PC-9 (cell line): Measurements from ENCODE around the gene DOC2B. TPM values are rescaled to one million over a fixed set of nuclear protein-coding genes. Genes with fewer than 3 reads are reported as not detected.
A peak's percentile ranks its signal among the peaks of the same experiment; 100 is the strongest.

ENCODE experiments used
- BruUV-seq: library from RNA; stranded (reverse); fragments of 400-500 nt; replicated peaks from 2 replicates; lab custom pipeline; 2021; lab: Mats Ljungman, UMichigan
- CTCF ChIA-PET: fragments of 300-600 bp; sonication (Branson Sonifier 250); formaldehyde crosslinking; loops from one replicate; lab custom pipeline; 2022; ENCODE audit warnings: antibody characterized with exemption; lab: Charles Lee
- POLR2A ChIA-PET: fragments of 300-600 bp; sonication (Branson Sonifier 250); formaldehyde crosslinking; loops from one replicate; lab custom pipeline; 2022; ENCODE audit warnings: antibody characterized with exemption; ENCODE audit not compliant: unreplicated experiment; lab: Charles Lee
- DNase-seq, 2 experiments: peaks; one replicate each; pipeline versions ENCODE4 v3.0.0 to v3.0.0-alpha.2; 2015 to 2022; ENCODE audit warnings: mixed read lengths in 1 of 2
- H2AFZ ChIP-seq: fragments of 200-600 bp; sonication (generic); 2 replicates; pipeline ENCODE4 v1.8.1; 2017; ENCODE audit warnings: antibody characterized with exemption
- H3F3A ChIP-seq: fragments of 200-600 bp; sonication (generic); 2 replicates; pipeline ENCODE4 v1.8.1; 2017; ENCODE audit warnings: antibody characterized with exemption, mild to moderate bottlenecking, low read depth; ENCODE audit not compliant: insufficient read depth
- H3K27ac ChIP-seq: fragments of 200-600 bp; sonication (generic); 2 replicates; pipeline ENCODE4 v1.6.1; 2016; ENCODE audit warnings: mixed run types
- H3K27me3 ChIP-seq: fragments of 200-600 bp; sonication (generic); 2 replicates; pipeline ENCODE4 v1.6.1; 2016; ENCODE audit warnings: low read depth, mixed run types; ENCODE audit not compliant: insufficient read depth
- H3K36me3 ChIP-seq: fragments of 200-600 bp; sonication (generic); 2 replicates; pipeline ENCODE4 v1.6.1; 2016; ENCODE audit warnings: low read depth, mixed run types
- H3K4me1 ChIP-seq: fragments of 200-600 bp; sonication (generic); replicated peaks from 2 replicates; pipeline ENCODE4 v1.6.1; 2016; ENCODE audit warnings: mixed run types; ENCODE audit not compliant: insufficient read depth
- H3K4me2 ChIP-seq: fragments of 200-600 bp; sonication (generic); 2 replicates; pipeline ENCODE4 v1.6.1; 2017; ENCODE audit warnings: mixed run types
- H3K4me3 ChIP-seq: fragments of 200-600 bp; sonication (generic); 2 replicates; pipeline ENCODE4 v1.6.1; 2016; ENCODE audit warnings: mixed run types
- H3K79me2 ChIP-seq: fragments of 200-600 bp; sonication (generic); 2 replicates; pipeline ENCODE4 v1.6.1; 2017; ENCODE audit warnings: low read depth, mixed run types
- H3K9me2 ChIP-seq: fragments of 200-600 bp; sonication (generic); 2 replicates; pipeline ENCODE4 v1.8.1; 2017; ENCODE audit warnings: mild to moderate bottlenecking; ENCODE audit not compliant: insufficient read depth
- H3K9me3 ChIP-seq: fragments of 200-600 bp; sonication (generic); 2 replicates; pipeline ENCODE4 v1.8.1; 2016; ENCODE audit warnings: low read depth; ENCODE audit not compliant: insufficient read depth
- H4K20me1 ChIP-seq: fragments of 200-600 bp; sonication (generic); 2 replicates; pipeline ENCODE4 v1.8.1; 2017; ENCODE audit not compliant: insufficient read depth
- CTCF ChIP-seq: fragments of 200-600 bp; sonication (generic); conservative IDR thresholded peaks from 2 replicates; pipeline ENCODE4 v1.6.1; 2017; ENCODE audit warnings: mixed run types, antibody characterized with exemption, mild to moderate bottlenecking, moderate library complexity
- EZH2 ChIP-seq: fragments of 200-600 bp; sonication (generic); IDR thresholded peaks from 2 replicates; pipeline ENCODE4 v1.8.0; 2017; ENCODE audit warnings: antibody characterized with exemption, low read depth
- intact Hi-C: fragments of 100-400 bp; cut with micrococcal nuclease; formaldehyde crosslinking; loops from one replicate; pipeline ENCODE4 v1.10.0; 2022; ENCODE audit not compliant: unreplicated experiment
- total RNA-seq: library from RNA; stranded (reverse); gene quantifications from 2 replicates; pipeline ENCODE4 v1.2.3, GENCODE V29; 2021

DOC2B gene
- total RNA-seq, 1 experiment from 2014 or later: not detected

- peak in 1 of 2 experiments; percentile 46 for DNase-seq
- Histone ChIP-seq H3F3A (no peaks in the 10 kb centered on the region), H3K36me3 (no peaks in the 10 kb centered on the region), H3K79me2 (no peaks in the 10 kb centered on the region), H3K9me3 (no peaks in the 10 kb centered on the region), H3K27ac (no peak overlapping the region), H3K9me2 (no peaks in the 10 kb centered on the region), H3K4me1 (no peaks in the 10 kb centered on the region), H4K20me1 (no peaks in the 10 kb centered on the region), H2AFZ (no peak overlapping the region), H3K4me3 (no peak overlapping the region), H3K4me2 (no peak overlapping the region), H3K27me3 (peaks cover 19% of the 10 kb centered on the region)
- intact Hi-C loops: no loop called here
- POLR2A ChIA-PET: no interaction called here
- no peak for TF ChIP-seq EZH2
- TF ChIP-seq CTCF: peak; percentile 55
- no TSS peak for BruUV-seq
- CTCF ChIA-PET: interaction anchor here (0.6 kb wide), 2 partner anchors 209 to 221 kb away, joined by 3 to 24 read pairs; no protein-coding TSS in a partner anchor
Measured at GRCh38 chr17:164303-165235, 16.9 kb downstream of the DOC2B start.

DNA sequence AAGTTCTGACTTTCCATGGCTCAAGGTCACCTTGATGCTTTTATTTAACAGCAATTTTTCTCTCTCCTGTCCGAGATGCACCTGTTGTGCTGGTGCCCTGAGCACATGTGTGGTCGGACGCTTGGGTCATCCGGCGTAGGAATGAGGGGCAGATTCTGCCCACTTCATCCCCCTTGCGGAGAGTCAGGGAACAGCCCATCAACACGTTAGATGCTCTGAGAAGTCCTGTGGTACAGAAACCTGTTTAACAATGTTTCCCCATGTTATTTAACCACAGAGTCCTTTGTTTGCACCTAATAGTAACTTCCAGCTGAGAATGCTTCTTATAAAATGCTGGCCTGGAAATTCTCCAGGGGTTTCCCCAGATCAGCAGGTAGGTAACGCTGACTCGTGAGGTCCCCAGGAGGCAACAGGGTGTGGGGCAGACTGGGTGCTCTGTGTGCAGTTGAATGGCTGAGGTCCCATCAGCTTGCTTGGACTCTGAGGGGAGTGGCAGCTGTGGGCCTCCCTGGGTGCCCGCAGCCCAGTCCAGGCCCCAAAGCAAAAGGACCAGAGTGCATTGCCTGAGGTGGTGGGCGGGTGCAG is 17.8 kb downstream of the DOC2B start:
- ChIA-PET CTCF (no interaction called here), POLR2A (interaction anchor here (0.5 kb wide), 1 partner anchor 11 kb away, joined by 5 read pairs; no protein-coding TSS in a partner anchor)
- Histone ChIP-seq H3K79me2 (no peaks in the 10 kb centered on the region), H3K36me3 (no peaks in the 10 kb centered on the region), H3K27ac (no peak overlapping the region), H3K4me3 (no peak overlapping the region), H2AFZ (no peak overlapping the region), H3K9me2 (no peaks in the 10 kb centered on the region), H3K4me2 (no peak overlapping the region), H3K9me3 (no peaks in the 10 kb centered on the region), H3K4me1 (no peaks in the 10 kb centered on the region), H4K20me1 (no peaks in the 10 kb centered on the region), H3F3A (no peaks in the 10 kb centered on the region), H3K27me3 (peaks cover 19% of the 10 kb centered on the region)
- no TSS peak for BruUV-seq
- intact Hi-C loops: no loop called here
- DNase-seq: no peak
- TF ChIP-seq EZH2: no peak
- TF ChIP-seq CTCF: peak; percentile 54; the same call in 1 of the 2 replicates

DNA sequence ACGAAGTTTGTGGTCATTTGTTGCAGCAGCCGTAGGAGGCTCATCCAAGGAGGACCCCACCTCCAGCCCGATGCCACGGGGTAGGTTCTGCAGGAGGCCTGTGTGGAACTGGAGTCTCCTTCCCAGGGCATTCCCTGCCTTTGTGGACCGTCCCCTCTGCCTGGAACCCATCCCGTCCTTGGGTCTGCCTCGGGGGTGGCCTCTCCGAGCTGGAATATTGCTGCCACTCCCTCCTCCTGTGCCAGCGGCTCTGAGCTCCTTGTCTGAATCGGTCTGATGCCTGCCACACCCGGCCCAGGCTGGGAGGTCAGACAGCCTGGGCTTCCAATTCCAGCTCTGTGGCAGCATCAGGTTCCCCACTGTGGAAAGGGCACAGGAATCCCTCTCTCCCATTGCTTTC is 18.8 kb downstream of the DOC2B start:
- TF ChIP-seq CTCF: no peak
- TF ChIP-seq EZH2: no peak
- Histone ChIP-seq H3K4me3 (no peak overlapping the region), H3K9me2 (no peaks in the 10 kb centered on the region), H3K27ac (no peak overlapping the region), H3K4me1 (no peaks in the 10 kb centered on the region), H3F3A (no peaks in the 10 kb centered on the region), H3K27me3 (peaks cover 19% of the 10 kb centered on the region), H4K20me1 (no peaks in the 10 kb centered on the region), H3K79me2 (no peaks in the 10 kb centered on the region), H3K36me3 (no peaks in the 10 kb centered on the region), H3K9me3 (no peaks in the 10 kb centered on the region), H2AFZ (no peak overlapping the region), H3K4me2 (no peak overlapping the region)
- no TSS peak for BruUV-seq
- intact Hi-C loops: no loop called here
- ChIA-PET CTCF (no interaction called here), POLR2A (no interaction called here)
- no peak for DNase-seq
